Central memory CD8-positive, alpha-beta T cell (primary cell): Measurements from ENCODE around the gene FLYWCH1.

ENCODE experiments used
- ATAC-seq: fragments of 150-1000 bp; cut with Tn5 transposase; replicated peaks from 2 replicates; pipeline ENCODE4 v1.10.0; 2022; ENCODE audit warnings: mild to moderate bottlenecking, moderate FRiP score, moderate number of reproducible peaks; ENCODE audit not compliant: poor library complexity, severe bottlenecking; ENCODE audit errors: extremely low read depth
- DNase-seq, 2 donors: peaks; one replicate each; pipeline ENCODE4 v3.0.0; 2021; ENCODE audit warnings: low spot score in 2 of 2
- H3K27ac Mint-ChIP-seq: one replicate; pipeline ENCODE4 v1.8.0; 2022; ENCODE audit warnings: low read depth, mild to moderate bottlenecking, moderate library complexity, mixed read lengths
- H3K27me3 Mint-ChIP-seq: one replicate; pipeline ENCODE4 v1.8.0; 2022; ENCODE audit warnings: mixed read lengths
- H3K36me3 Mint-ChIP-seq: one replicate; pipeline ENCODE4 v1.8.0; 2022; ENCODE audit warnings: mild to moderate bottlenecking, moderate library complexity, mixed read lengths; ENCODE audit not compliant: insufficient read depth
- H3K4me1 Mint-ChIP-seq: one replicate; pipeline ENCODE4 v1.8.0; 2022; ENCODE audit warnings: mixed read lengths
- H3K4me3 Mint-ChIP-seq: one replicate; pipeline ENCODE4 v1.8.0; 2022; ENCODE audit warnings: mild to moderate bottlenecking, moderate library complexity, mixed read lengths
- H3K9me3 Mint-ChIP-seq: one replicate; pipeline ENCODE4 v1.8.0; 2022; ENCODE audit warnings: mixed read lengths

FLYWCH1 gene

GRCh38 chr16:2985893-2986355 is 74.2 kb downstream of the FLYWCH1 start:
- ATAC-seq, result no peak
- H3K27me3 Mint-ChIP-seq, result no peaks in the 10 kb centered on the region
- H3K36me3 Mint-ChIP-seq, result peaks cover 8% of the 10 kb centered on the region
- peaks cover 10% of the 10 kb centered on the region for H3K4me1 Mint-ChIP-seq
- H3K9me3 Mint-ChIP-seq, result no peaks in the 10 kb centered on the region
- no peak overlapping the region for H3K4me3 Mint-ChIP-seq
- DNase-seq, result no peak
- H3K27ac Mint-ChIP-seq, result no peak overlapping the region

- Mint-ChIP-seq H3K4me3 (no peak overlapping the region), H3K36me3 (peaks cover 2% of the 10 kb centered on the region), H3K27ac (no peak overlapping the region), H3K27me3 (no peaks in the 10 kb centered on the region), H3K9me3 (no peaks in the 10 kb centered on the region), H3K4me1 (peaks cover 3% of the 10 kb centered on the region)
- no peak for ATAC-seq
- no peak for DNase-seq
Measured at GRCh38 chr16:2986623-2987188, 75.0 kb downstream of the FLYWCH1 start.

GRCh38 chr16:2987286-2987685 is 75.6 kb downstream of the FLYWCH1 start:
- Mint-ChIP-seq H3K4me3 (no peak overlapping the region), H3K36me3 (peaks cover 2% of the 10 kb centered on the region), H3K4me1 (no peaks in the 10 kb centered on the region), H3K27me3 (no peaks in the 10 kb centered on the region), H3K27ac (no peak overlapping the region), H3K9me3 (no peaks in the 10 kb centered on the region)
- ATAC-seq (no peak), DNase-seq (no peak)

GRCh38 chr16:2987833-2988232 is 76.1 kb downstream of the FLYWCH1 start:
- Mint-ChIP-seq H3K4me1 (no peaks in the 10 kb centered on the region), H3K4me3 (no peak overlapping the region)
- no peak for DNase-seq

GRCh38 chr16:2988590-2989099 is 76.9 kb downstream of the FLYWCH1 start:
- DNase-seq (no peak), ATAC-seq (no peak)
- no peaks in the 10 kb centered on the region for H3K27me3 Mint-ChIP-seq
- no peak overlapping the region for H3K4me3 Mint-ChIP-seq
- H3K9me3 Mint-ChIP-seq, result no peaks in the 10 kb centered on the region
- H3K4me1 Mint-ChIP-seq, result no peaks in the 10 kb centered on the region
- H3K36me3 Mint-ChIP-seq, result peaks cover 2% of the 10 kb centered on the region
- no peak overlapping the region for H3K27ac Mint-ChIP-seq

More at GRCh38 chr16:2987833-2988232, 76.1 kb downstream of the FLYWCH1 start:
- ATAC-seq, result no peak
- Mint-ChIP-seq H3K36me3 (peaks cover 2% of the 10 kb centered on the region), H3K27me3 (no peaks in the 10 kb centered on the region), H3K27ac (no peak overlapping the region), H3K9me3 (no peaks in the 10 kb centered on the region)

GRCh38 chr16:2990891-2991290 is 79.2 kb downstream of the FLYWCH1 start:
- Mint-ChIP-seq H3K4me3 (no peak overlapping the region), H3K27me3 (no peaks in the 10 kb centered on the region), H3K27ac (no peak overlapping the region), H3K4me1 (no peaks in the 10 kb centered on the region), H3K9me3 (no peaks in the 10 kb centered on the region), H3K36me3 (peaks cover 2% of the 10 kb centered on the region)
- DNase-seq (no peak), ATAC-seq (no peak)

GRCh38 chr16:2991566-2992261 is 80.0 kb downstream of the FLYWCH1 start:
- Mint-ChIP-seq H3K27ac (no peak overlapping the region), H3K27me3 (no peaks in the 10 kb centered on the region), H3K36me3 (peaks cover 2% of the 10 kb centered on the region), H3K9me3 (no peaks in the 10 kb centered on the region), H3K4me1 (no peaks in the 10 kb centered on the region), H3K4me3 (no peak overlapping the region)
- ATAC-seq (no peak), DNase-seq (no peak)

- no peaks in the 10 kb centered on the region for H3K9me3 Mint-ChIP-seq
- H3K36me3 Mint-ChIP-seq, result peaks cover 2% of the 10 kb centered on the region
- H3K27ac Mint-ChIP-seq, result no peak overlapping the region
- H3K27me3 Mint-ChIP-seq, result no peaks in the 10 kb centered on the region
- DNase-seq (no peak), ATAC-seq (no peak)
- no peaks in the 10 kb centered on the region for H3K4me1 Mint-ChIP-seq
- H3K4me3 Mint-ChIP-seq, result no peak overlapping the region
Measured at GRCh38 chr16:2992383-2993081, 80.8 kb downstream of the FLYWCH1 start.

GRCh38 chr16:2996298-2996697 is 84.6 kb downstream of the FLYWCH1 start:
- Mint-ChIP-seq H3K4me3 (no peak overlapping the region), H3K36me3 (no peaks in the 10 kb centered on the region), H3K4me1 (no peaks in the 10 kb centered on the region), H3K9me3 (no peaks in the 10 kb centered on the region), H3K27me3 (peaks cover 25% of the 10 kb centered on the region), H3K27ac (no peak overlapping the region)
- ATAC-seq (no peak), DNase-seq (no peak)

GRCh38 chr16:2999929-3000328 is 88.2 kb downstream of the FLYWCH1 start:
- no peak overlapping the region for H3K27ac Mint-ChIP-seq
- no peaks in the 10 kb centered on the region for H3K9me3 Mint-ChIP-seq
- no peak overlapping the region for H3K4me3 Mint-ChIP-seq
- H3K36me3 Mint-ChIP-seq, result peaks cover 2% of the 10 kb centered on the region
- DNase-seq (no peak), ATAC-seq (no peak)
- H3K27me3 Mint-ChIP-seq, result peaks cover 25% of the 10 kb centered on the region
- no peaks in the 10 kb centered on the region for H3K4me1 Mint-ChIP-seq

GRCh38 chr16:3000540-3000939 is 88.8 kb downstream of the FLYWCH1 start:
- H3K27ac Mint-ChIP-seq, result no peak overlapping the region
- H3K4me3 Mint-ChIP-seq, result no peak overlapping the region
- no peak for DNase-seq
- peaks cover 25% of the 10 kb centered on the region for H3K27me3 Mint-ChIP-seq
- H3K4me1 Mint-ChIP-seq, result no peaks in the 10 kb centered on the region
- no peaks in the 10 kb centered on the region for H3K9me3 Mint-ChIP-seq
- ATAC-seq, result no peak
- peaks cover 3% of the 10 kb centered on the region for H3K36me3 Mint-ChIP-seq
